ENCODE data around the gene ZFYVE16.
"Not testable (repeated sequence)": the region's sequence is repeated elsewhere in the genome, so short reads cannot be mapped to it uniquely, and the experiment has no call there.

ZFYVE16 gene

DNA sequence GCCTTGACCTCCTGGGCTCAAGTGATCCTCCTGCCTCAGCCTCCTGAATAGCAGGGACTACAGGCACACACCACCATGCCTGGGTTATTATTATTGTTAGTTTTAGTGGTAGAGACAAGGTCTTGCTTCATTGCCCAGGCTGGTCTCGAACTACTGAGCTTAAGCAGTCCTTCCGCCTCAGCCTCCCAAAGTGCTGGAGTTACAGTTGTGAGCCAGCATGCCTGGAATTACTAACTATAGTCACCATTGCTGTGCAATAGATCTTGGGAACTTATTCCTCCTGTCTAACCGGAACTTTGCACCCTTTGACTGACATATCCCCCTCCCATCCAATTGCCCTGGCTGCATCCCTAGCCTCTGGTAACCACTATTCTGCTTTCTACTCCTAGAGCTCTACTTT, 83.4 kb downstream of the ZFYVE16 start (continued):
- TF ChIP-seq, protein P1, sequence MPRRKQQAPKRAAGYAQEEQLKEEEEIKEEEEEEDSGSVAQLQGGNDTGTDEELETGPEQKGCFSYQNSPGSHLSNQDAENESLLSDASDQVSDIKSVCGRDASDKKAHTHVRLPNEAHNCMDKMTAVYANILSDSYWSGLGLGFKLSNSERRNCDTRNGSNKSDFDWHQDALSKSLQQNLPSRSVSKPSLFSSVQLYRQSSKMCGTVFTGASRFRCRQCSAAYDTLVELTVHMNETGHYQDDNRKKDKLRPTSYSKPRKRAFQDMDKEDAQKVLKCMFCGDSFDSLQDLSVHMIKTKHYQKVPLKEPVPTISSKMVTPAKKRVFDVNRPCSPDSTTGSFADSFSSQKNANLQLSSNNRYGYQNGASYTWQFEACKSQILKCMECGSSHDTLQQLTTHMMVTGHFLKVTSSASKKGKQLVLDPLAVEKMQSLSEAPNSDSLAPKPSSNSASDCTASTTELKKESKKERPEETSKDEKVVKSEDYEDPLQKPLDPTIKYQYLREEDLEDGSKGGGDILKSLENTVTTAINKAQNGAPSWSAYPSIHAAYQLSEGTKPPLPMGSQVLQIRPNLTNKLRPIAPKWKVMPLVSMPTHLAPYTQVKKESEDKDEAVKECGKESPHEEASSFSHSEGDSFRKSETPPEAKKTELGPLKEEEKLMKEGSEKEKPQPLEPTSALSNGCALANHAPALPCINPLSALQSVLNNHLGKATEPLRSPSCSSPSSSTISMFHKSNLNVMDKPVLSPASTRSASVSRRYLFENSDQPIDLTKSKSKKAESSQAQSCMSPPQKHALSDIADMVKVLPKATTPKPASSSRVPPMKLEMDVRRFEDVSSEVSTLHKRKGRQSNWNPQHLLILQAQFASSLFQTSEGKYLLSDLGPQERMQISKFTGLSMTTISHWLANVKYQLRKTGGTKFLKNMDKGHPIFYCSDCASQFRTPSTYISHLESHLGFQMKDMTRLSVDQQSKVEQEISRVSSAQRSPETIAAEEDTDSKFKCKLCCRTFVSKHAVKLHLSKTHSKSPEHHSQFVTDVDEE (CRISPR knock-in tag; IDR thresholded peaks at IDR 0.05), result no peak
- no peak for TF ChIP-seq ESRRG (CRISPR knock-in tag; IDR thresholded peaks at IDR 0.05)

DNA sequence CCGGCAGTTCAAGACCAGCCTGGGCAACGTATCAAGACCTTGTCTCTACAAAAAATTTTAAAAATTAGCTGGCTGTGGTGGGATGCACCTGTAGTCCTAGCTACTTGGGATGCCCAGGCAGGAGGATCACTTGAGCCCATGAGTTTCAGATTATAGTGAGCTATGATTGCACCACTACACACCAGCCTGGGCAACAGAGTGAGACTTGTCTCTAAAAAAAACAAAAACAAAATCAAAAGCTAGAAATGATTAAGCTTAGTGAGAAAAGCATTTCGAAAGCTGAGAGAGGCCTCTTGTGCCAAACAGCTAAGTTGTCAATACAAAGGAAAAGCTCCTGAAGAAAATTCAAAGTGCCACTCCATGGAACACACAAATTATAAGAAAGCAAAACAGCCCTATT, 84.9 kb downstream of the ZFYVE16 start:
- TF ChIP-seq, protein P2, sequence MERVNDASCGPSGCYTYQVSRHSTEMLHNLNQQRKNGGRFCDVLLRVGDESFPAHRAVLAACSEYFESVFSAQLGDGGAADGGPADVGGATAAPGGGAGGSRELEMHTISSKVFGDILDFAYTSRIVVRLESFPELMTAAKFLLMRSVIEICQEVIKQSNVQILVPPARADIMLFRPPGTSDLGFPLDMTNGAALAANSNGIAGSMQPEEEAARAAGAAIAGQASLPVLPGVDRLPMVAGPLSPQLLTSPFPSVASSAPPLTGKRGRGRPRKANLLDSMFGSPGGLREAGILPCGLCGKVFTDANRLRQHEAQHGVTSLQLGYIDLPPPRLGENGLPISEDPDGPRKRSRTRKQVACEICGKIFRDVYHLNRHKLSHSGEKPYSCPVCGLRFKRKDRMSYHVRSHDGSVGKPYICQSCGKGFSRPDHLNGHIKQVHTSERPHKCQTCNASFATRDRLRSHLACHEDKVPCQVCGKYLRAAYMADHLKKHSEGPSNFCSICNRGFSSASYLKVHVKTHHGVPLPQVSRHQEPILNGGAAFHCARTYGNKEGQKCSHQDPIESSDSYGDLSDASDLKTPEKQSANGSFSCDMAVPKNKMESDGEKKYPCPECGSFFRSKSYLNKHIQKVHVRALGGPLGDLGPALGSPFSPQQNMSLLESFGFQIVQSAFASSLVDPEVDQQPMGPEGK (CRISPR knock-in tag; IDR thresholded peaks at IDR 0.05; ENCODE audit: borderline replicate concordance), result no peak
- no peak for TF ChIP-seq TOX (CRISPR knock-in tag; IDR thresholded peaks at IDR 0.05; ENCODE audit: borderline replicate concordance)
- TF ChIP-seq, protein P3, sequence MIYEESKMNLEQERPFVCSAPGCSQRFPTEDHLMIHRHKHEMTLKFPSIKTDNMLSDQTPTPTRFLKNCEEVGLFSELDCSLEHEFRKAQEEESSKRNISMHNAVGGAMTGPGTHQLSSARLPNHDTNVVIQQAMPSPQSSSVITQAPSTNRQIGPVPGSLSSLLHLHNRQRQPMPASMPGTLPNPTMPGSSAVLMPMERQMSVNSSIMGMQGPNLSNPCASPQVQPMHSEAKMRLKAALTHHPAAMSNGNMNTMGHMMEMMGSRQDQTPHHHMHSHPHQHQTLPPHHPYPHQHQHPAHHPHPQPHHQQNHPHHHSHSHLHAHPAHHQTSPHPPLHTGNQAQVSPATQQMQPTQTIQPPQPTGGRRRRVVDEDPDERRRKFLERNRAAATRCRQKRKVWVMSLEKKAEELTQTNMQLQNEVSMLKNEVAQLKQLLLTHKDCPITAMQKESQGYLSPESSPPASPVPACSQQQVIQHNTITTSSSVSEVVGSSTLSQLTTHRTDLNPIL (CRISPR knock-in tag; IDR thresholded peaks at IDR 0.05; ENCODE audit: low read depth), result no peak
- no peak for TF ChIP-seq GLIS3 (CRISPR knock-in tag; IDR thresholded peaks at IDR 0.05)
- TF ChIP-seq, protein P4, sequence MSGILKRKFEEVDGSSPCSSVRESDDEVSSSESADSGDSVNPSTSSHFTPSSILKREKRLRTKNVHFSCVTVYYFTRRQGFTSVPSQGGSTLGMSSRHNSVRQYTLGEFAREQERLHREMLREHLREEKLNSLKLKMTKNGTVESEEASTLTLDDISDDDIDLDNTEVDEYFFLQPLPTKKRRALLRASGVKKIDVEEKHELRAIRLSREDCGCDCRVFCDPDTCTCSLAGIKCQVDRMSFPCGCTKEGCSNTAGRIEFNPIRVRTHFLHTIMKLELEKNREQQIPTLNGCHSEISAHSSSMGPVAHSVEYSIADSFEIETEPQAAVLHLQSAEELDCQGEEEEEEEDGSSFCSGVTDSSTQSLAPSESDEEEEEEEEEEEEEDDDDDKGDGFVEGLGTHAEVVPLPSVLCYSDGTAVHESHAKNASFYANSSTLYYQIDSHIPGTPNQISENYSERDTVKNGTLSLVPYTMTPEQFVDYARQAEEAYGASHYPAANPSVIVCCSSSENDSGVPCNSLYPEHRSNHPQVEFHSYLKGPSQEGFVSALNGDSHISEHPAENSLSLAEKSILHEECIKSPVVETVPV (CRISPR knock-in tag; IDR thresholded peaks at IDR 0.05), result no peak
- TF ChIP-seq ISL1 (CRISPR knock-in tag; IDR thresholded peaks at IDR 0.05), result no peak
- TF ChIP-seq BACH2 (CRISPR knock-in tag; IDR thresholded peaks at IDR 0.05; ENCODE audit: borderline replicate concordance), result no peak
- no peak for TF ChIP-seq ZFP3 (CRISPR knock-in tag; IDR thresholded peaks at IDR 0.05)
- TF ChIP-seq, protein P1 (CRISPR knock-in tag; IDR thresholded peaks at IDR 0.05), result no peak
- no peak for TF ChIP-seq ZC3H10 (CRISPR knock-in tag; IDR thresholded peaks at IDR 0.05)
- TF ChIP-seq, protein P5, sequence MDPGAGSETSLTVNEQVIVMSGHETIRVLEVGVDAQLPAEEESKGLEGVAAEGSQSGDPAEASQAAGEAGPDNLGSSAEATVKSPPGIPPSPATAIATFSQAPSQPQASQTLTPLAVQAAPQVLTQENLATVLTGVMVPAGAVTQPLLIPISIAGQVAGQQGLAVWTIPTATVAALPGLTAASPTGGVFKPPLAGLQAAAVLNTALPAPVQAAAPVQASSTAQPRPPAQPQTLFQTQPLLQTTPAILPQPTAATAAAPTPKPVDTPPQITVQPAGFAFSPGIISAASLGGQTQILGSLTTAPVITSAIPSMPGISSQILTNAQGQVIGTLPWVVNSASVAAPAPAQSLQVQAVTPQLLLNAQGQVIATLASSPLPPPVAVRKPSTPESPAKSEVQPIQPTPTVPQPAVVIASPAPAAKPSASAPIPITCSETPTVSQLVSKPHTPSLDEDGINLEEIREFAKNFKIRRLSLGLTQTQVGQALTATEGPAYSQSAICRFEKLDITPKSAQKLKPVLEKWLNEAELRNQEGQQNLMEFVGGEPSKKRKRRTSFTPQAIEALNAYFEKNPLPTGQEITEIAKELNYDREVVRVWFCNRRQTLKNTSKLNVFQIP (CRISPR knock-in tag; IDR thresholded peaks at IDR 0.05; ENCODE audit: borderline replicate concordance, low read depth), result no peak
- no peak for TF ChIP-seq CSDC2 (CRISPR knock-in tag; IDR thresholded peaks at IDR 0.05)
- no peak for TF ChIP-seq OSR1 (CRISPR knock-in tag; IDR thresholded peaks at IDR 0.05)
- no peak for TF ChIP-seq RARB (CRISPR knock-in tag; IDR thresholded peaks at IDR 0.05)
- TF ChIP-seq ZNF8 (CRISPR knock-in tag; IDR thresholded peaks at IDR 0.05), result no peak
- no peak for TF ChIP-seq ZNF70 (CRISPR knock-in tag; IDR thresholded peaks at IDR 0.05)
- TF ChIP-seq SNAI2 (CRISPR knock-in tag; IDR thresholded peaks at IDR 0.05), result no peak
- no peak for TF ChIP-seq ZFP30 (CRISPR knock-in tag; IDR thresholded peaks at IDR 0.05)
- no peak for TF ChIP-seq PPARA (CRISPR knock-in tag; IDR thresholded peaks at IDR 0.05; ENCODE audit: borderline replicate concordance)
- no peak for ATAC-seq

DNA sequence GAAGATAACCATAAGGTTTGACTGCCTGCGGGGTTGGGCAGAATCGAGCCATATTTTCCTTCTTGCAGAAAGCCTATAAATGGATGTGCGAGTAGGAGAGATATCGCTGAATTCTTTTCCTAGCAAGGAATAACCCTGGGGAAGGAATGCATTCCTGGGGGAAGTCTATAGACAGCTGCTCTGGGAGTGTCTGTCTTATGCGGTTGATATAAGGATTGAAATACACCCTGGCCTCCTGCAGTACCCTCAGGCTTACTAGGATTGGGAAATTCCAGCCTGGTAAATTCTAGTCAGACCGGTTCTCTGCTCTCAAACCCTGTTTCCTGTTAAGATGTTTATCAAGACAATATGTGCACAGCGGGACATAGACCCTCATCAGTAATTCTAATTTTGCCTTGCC, 85.6 kb downstream of the ZFYVE16 start:
- not testable (repeated sequence) for ATAC-seq
